Trophoblast cell (in vitro differentiated cells and primary cell): ENCODE data around the gene SCD5.

Source experiments
- DNase-seq, 2 donors: peaks; one replicate each; pipeline ENCODE4 v3.0.0-alpha.2; 2016
- H2AFZ ChIP-seq: 2 replicates; pipeline ENCODE4 v1.6.1; 2013; ENCODE audit warnings: low read length, moderate library complexity, mild to moderate bottlenecking; ENCODE audit not compliant: insufficient read depth, poor library complexity
- H2AK5ac ChIP-seq: 2 replicates; pipeline ENCODE4 v1.6.1; 2013; ENCODE audit warnings: mild to moderate bottlenecking, low read length
- H2BK120ac ChIP-seq: 2 replicates; pipeline ENCODE4 v1.6.1; 2013; ENCODE audit warnings: low read length, mild to moderate bottlenecking, moderate library complexity; ENCODE audit not compliant: insufficient read depth, poor library complexity
- H2BK12ac ChIP-seq: 2 replicates; pipeline ENCODE4 v1.6.1; 2013; ENCODE audit warnings: mild to moderate bottlenecking, low read length, moderate library complexity
- H2BK5ac ChIP-seq: 2 replicates; pipeline ENCODE4 v1.6.1; 2013; ENCODE audit warnings: low read length, low read depth, moderate library complexity, mild to moderate bottlenecking; ENCODE audit not compliant: poor library complexity
- H3K14ac ChIP-seq: 2 replicates; pipeline ENCODE4 v1.6.1; 2013; ENCODE audit warnings: mild to moderate bottlenecking, low read length
- H3K18ac ChIP-seq: 2 replicates; pipeline ENCODE4 v1.6.1; 2013; ENCODE audit warnings: mild to moderate bottlenecking, low read length
- H3K23ac ChIP-seq: 2 replicates; pipeline ENCODE4 v1.6.1; 2013; ENCODE audit warnings: low read length
- H3K27ac ChIP-seq: 2 replicates; pipeline ENCODE4 v1.5.1; 2013; ENCODE audit warnings: low read depth, mild to moderate bottlenecking, inconsistent platforms, low read length, moderate library complexity
- H3K27me3 ChIP-seq: 2 replicates; pipeline ENCODE4 v1.6.1; 2013; ENCODE audit warnings: inconsistent platforms, mild to moderate bottlenecking, low read length, moderate library complexity; ENCODE audit not compliant: insufficient read depth
- H3K36me3 ChIP-seq, 2 experiments: 1 replicate in 1 of 2; 2 replicates in 1 of 2; pipeline ENCODE4 v1.6.1; 2013; ENCODE audit warnings: low read length in 2 of 2, mild to moderate bottlenecking in 2 of 2, moderate library complexity in 1 of 2; ENCODE audit not compliant: insufficient read depth in 2 of 2, control insufficient read depth in 1 of 2
- H3K4ac ChIP-seq: 2 replicates; pipeline ENCODE4 v1.6.1; 2013; ENCODE audit warnings: low read depth, mild to moderate bottlenecking, low read length, moderate library complexity
- H3K4me1 ChIP-seq, 2 experiments: 1 replicate in 1 of 2; 2 replicates in 1 of 2; pipeline ENCODE4 v1.6.1; 2013; ENCODE audit warnings: low read length in 2 of 2, mild to moderate bottlenecking in 2 of 2, moderate library complexity in 1 of 2; ENCODE audit not compliant: insufficient read depth in 2 of 2, control insufficient read depth in 1 of 2
- H3K4me2 ChIP-seq: 2 replicates; pipeline ENCODE4 v1.6.1; 2013; ENCODE audit warnings: inconsistent platforms, mild to moderate bottlenecking, low read length, moderate library complexity
- H3K4me3 ChIP-seq: 2 replicates; pipeline ENCODE4 v1.5.1; 2013; ENCODE audit warnings: mild to moderate bottlenecking, low read depth, low read length, inconsistent platforms
- H3K79me1 ChIP-seq: one replicate; pipeline ENCODE4 v1.6.1; 2013; ENCODE audit warnings: low read length
- H3K79me2 ChIP-seq: 2 replicates; pipeline ENCODE4 v1.6.1; 2013; ENCODE audit warnings: low read length, mild to moderate bottlenecking; ENCODE audit not compliant: control insufficient read depth, insufficient read depth, poor library complexity
- H3K9ac ChIP-seq: 2 replicates; pipeline ENCODE4 v1.6.1; 2013; ENCODE audit warnings: mild to moderate bottlenecking, low read length
- H3K9me3 ChIP-seq: 2 replicates; pipeline ENCODE4 v1.6.1; 2013; ENCODE audit warnings: low read depth, mild to moderate bottlenecking, control low read depth, inconsistent platforms, low read length; ENCODE audit not compliant: insufficient read depth
- H4K12ac ChIP-seq: 2 replicates; pipeline ENCODE4 v1.6.1; 2013; ENCODE audit warnings: low read depth, mild to moderate bottlenecking, low read length, moderate library complexity
- H4K8ac ChIP-seq: 2 replicates; pipeline ENCODE4 v1.6.1; 2013; ENCODE audit warnings: low read depth, mild to moderate bottlenecking, low read length, moderate library complexity
- H4K91ac ChIP-seq: one replicate; pipeline ENCODE4 v1.6.1; 2013; ENCODE audit warnings: low read depth, mild to moderate bottlenecking, low read length, moderate library complexity
- WGBS: extraction: QIAGEN DNeasy Blood & Tissue Kit; methylation state at CpG from one replicate; pipeline ENCODE4 v1.1.7; 2013; ENCODE audit warnings: missing lambda C conversion rate; ENCODE audit not compliant: insufficient read length, insufficient coverage; ENCODE audit errors: extremely low coverage; 5-methylcytosine and 5-hydroxymethylcytosine counted together

The SCD5 gene

DNA sequence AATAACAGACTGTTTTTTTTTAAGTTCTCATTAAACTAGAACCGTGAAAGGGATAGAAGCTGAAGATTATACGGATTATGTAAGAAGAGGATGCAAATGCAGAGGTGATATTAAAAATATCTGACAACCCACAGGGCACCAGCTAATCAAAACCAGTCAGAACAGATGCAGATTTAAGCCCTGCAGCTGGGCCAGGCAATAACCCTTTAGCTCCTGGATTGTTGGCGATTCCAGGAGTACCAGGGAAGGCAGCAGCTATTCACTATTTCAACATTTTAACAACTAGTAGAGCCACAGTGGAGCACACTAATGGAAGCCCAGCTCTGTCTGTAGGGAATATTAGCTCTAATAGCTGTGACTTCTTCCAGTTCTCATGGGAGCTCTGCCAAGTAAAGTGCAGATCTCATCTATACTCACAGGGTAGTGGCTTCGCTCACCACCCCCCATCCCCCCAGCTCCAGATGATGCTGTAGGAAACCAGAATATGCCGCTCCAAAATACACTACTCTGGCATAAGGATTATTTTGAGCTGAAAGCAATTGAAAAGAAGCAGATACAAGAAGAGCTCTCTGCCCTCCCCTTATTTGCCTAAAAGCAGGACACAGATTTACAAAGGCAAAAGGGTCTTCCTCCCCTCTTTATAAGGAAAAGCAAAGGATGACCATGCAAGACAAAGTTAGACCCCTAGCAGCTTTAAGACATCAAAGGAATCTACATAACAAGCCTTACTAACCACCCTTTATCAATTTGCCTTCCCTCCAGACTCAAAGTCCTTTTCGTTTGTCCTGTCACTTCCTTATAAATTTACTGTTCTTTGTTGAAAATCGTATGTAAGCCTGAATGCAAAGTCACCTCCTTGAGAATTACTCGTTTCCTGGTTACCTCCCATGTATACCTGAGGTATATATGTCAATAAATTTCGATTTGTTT is 13.7 kb downstream of the SCD5 start:
- H3K4me2 ChIP-seq = peak overlapping the region; percentile 14
- H3K9me3 ChIP-seq = no peaks in the 10 kb centered on the region
- no peak for DNase-seq
- H2AK5ac ChIP-seq = no peak overlapping the region
- no peak overlapping the region for H3K14ac ChIP-seq
- WGBS = no CpG with 5 or more reads among the region's 9 CpGs
- H3K18ac ChIP-seq = no peak overlapping the region
- H3K4me1 ChIP-seq = peaks cover 0 to 2% of the 10 kb centered on the region in 2 experiments
- H2AFZ ChIP-seq = no peak overlapping the region
- no peak overlapping the region for H3K9ac ChIP-seq
- H3K4me3 ChIP-seq = no peak overlapping the region
- no peak overlapping the region for H2BK120ac ChIP-seq
- H4K12ac ChIP-seq = no peak overlapping the region
- H2BK12ac ChIP-seq = no peak overlapping the region
- no peaks in the 10 kb centered on the region for H3K79me1 ChIP-seq
- H4K91ac ChIP-seq = no peak overlapping the region
- H3K79me2 ChIP-seq = no peaks in the 10 kb centered on the region
- H4K8ac ChIP-seq = no peak overlapping the region
- no peaks in the 10 kb centered on the region for H3K36me3 ChIP-seq
- H3K23ac ChIP-seq = no peak overlapping the region
- no peak overlapping the region for H2BK5ac ChIP-seq
- no peak overlapping the region for H3K4ac ChIP-seq
- H3K27me3 ChIP-seq = peaks cover 5% of the 10 kb centered on the region
- no peak overlapping the region for H3K27ac ChIP-seq

DNA sequence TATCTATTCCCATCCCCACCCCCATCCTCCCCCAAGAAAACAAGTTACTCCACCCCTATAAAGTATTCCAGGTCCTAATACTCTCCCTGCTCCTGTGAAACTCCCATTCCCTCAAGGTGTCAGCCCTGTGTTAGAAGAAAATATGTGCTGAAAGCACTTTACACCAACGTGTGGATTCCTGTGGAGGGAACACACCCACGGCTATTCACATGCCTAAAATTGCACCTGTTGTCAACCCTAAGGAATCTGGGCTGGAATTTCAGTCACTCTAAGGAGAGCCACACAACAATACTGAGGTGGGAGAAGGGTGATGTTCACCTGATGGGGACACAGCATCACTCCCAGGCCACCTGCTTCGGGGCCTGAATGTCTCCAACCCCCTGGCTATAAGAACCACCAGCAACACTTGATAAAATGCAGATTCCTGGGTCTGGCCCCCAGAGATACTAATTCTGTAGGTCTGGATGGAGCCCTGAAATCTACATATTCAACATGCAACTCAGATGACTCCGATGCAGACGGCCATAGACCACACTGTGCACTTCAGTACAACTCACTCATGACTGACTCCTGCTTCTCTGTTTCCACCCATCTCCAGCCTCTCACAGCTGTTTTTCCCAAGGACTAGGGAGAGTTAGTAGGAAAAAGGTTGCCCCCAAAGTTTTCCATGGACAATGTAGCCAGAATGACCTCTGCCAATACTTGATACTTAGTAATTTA is 15.8 kb downstream of the SCD5 start:
- Histone ChIP-seq H3K4me2 (no peak overlapping the region), H3K9me3 (no peaks in the 10 kb centered on the region), H2BK5ac (no peak overlapping the region), H2BK12ac (no peak overlapping the region), H4K8ac (no peak overlapping the region), H3K36me3 (no peaks in the 10 kb centered on the region), H3K4me1 (peaks cover 0 to 2% of the 10 kb centered on the region in 2 experiments), H2AK5ac (no peak overlapping the region), H3K23ac (no peak overlapping the region), H3K9ac (no peak overlapping the region), H2BK120ac (no peak overlapping the region), H4K91ac (no peak overlapping the region), H3K18ac (no peak overlapping the region), H3K79me1 (no peaks in the 10 kb centered on the region), H3K27me3 (peaks cover 2% of the 10 kb centered on the region), H2AFZ (no peak overlapping the region), H3K4ac (no peak overlapping the region), H4K12ac (no peak overlapping the region), H3K14ac (no peak overlapping the region), H3K4me3 (no peak overlapping the region), H3K27ac (no peak overlapping the region), H3K79me2 (no peaks in the 10 kb centered on the region)
- DNase-seq = peak; percentile 62 to 88
- WGBS = no CpG with 5 or more reads among the region's 5 CpGs

DNA sequence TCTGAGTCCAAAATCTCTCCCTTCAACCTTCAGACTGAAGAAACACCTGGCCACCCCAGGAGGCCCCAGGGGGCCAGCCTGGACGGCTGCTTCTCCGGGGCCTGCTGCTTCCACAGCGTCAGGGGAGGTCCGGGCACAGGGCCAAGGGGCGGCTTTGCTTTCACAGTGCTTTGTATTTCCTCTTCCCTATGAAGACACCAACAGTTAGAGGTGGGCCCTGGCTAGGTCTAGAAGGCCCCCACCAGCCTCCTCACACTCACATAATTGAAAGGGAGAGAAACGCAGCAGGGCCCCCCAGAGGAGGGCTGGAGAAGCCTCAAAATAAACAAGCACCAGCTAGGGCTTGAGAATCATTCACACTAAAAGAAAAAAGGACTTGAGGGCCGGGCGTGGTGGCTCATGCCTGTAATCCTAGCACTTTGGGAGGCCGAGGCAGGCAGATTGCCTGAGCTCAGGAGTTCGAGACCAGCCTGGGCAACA is 17.8 kb downstream of the SCD5 start:
- no peak for DNase-seq
- H4K91ac ChIP-seq = no peak overlapping the region
- WGBS = no CpG with 5 or more reads among the region's 10 CpGs

DNA sequence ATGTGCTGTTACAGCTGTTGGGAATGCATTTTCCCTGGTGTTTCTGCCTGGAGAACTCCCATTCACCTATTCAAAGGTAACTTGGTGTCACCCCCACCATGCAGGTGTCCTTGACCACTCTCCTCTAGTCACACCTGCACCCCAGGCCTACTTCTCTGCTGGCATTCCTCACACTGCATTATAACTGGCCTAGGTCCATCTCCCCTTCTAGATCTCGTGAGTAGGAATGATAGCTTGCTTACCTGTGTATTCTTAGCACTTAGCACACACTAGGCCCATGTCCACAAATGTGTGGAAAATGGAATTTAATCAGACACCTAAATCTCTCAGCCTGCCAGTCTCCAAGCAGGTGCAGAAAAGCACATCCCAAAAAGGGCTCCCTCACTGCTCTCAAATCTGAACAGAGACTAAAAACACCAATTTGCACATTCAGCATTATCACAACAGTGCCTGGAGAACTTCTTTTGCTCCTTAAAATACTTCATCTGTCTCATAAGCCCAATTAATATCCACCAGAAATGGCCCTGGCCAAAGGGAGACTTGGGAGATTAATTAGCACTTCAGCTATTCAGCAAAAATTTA is 18.3 kb downstream of the SCD5 start:
- WGBS = no CpG with 5 or more reads among the region's 1 CpG

More for the DNA sequence above, 17.8 kb downstream of the SCD5 start:
- no peak overlapping the region for H2AFZ ChIP-seq
- no peak overlapping the region for H4K12ac ChIP-seq
- no peak overlapping the region for H3K14ac ChIP-seq
- no peak overlapping the region for H2BK5ac ChIP-seq
- H3K79me2 ChIP-seq = no peaks in the 10 kb centered on the region
- no peak overlapping the region for H3K4ac ChIP-seq
- no peak overlapping the region for H2BK120ac ChIP-seq
- no peak overlapping the region for H2BK12ac ChIP-seq
- H3K27ac ChIP-seq = no peak overlapping the region
- H3K9me3 ChIP-seq = no peaks in the 10 kb centered on the region
- H3K27me3 ChIP-seq = no peaks in the 10 kb centered on the region
- H2AK5ac ChIP-seq = no peak overlapping the region
- H3K4me3 ChIP-seq = no peak overlapping the region
- H3K4me2 ChIP-seq = no peak overlapping the region
- H3K18ac ChIP-seq = no peak overlapping the region
- H3K79me1 ChIP-seq = no peaks in the 10 kb centered on the region
- H3K36me3 ChIP-seq = no peaks in the 10 kb centered on the region
- no peak overlapping the region for H3K23ac ChIP-seq
- H3K9ac ChIP-seq = no peak overlapping the region
- no peak overlapping the region for H4K8ac ChIP-seq
- peaks cover 0 to 2% of the 10 kb centered on the region in 2 experiments for H3K4me1 ChIP-seq

More for the DNA sequence above, 18.3 kb downstream of the SCD5 start:
- Histone ChIP-seq H3K14ac (no peak overlapping the region), H3K4me1 (peaks cover 0 to 2% of the 10 kb centered on the region in 2 experiments), H3K23ac (no peak overlapping the region), H3K27ac (no peak overlapping the region), H3K18ac (no peak overlapping the region), H4K91ac (no peak overlapping the region), H3K79me2 (no peaks in the 10 kb centered on the region), H2BK120ac (no peak overlapping the region), H3K79me1 (no peaks in the 10 kb centered on the region), H2AFZ (no peak overlapping the region), H3K4me3 (no peak overlapping the region), H3K9ac (no peak overlapping the region), H2BK5ac (no peak overlapping the region), H3K27me3 (no peaks in the 10 kb centered on the region), H4K8ac (no peak overlapping the region), H3K4ac (no peak overlapping the region), H4K12ac (no peak overlapping the region), H3K4me2 (no peak overlapping the region), H2AK5ac (no peak overlapping the region), H3K36me3 (no peaks in the 10 kb centered on the region), H3K9me3 (no peaks in the 10 kb centered on the region), H2BK12ac (no peak overlapping the region)
- no peak for DNase-seq
